ENCODE results near the gene OOSP1.
"Not testable (repeated sequence)": the region's sequence is repeated elsewhere in the genome, so short reads cannot be mapped to it uniquely, and the experiment has no call there.

Gene OOSP1

GRCh38 chr11:59938132-59938531, at the start of gene OOSP1:
TSS of gene OOSP1 (plus strand) at chr11:59938432. CDS start at chr11:59938455, 23 bp downstream.
- no peak for DNase-seq (ENCODE audit: low read depth)

- DNase-seq (ENCODE audit: low read depth): no peak
These were observed 46.5 kb upstream of the OOSP1 start for GRCh38 chr11:59891781-59892181.

GRCh38 chr11:59894616-59895015, 43.6 kb upstream of the OOSP1 start:
- DNase-seq (ENCODE audit: low read depth): no peak

GRCh38 chr11:59898046-59898445, 40.2 kb upstream of the OOSP1 start:
- no peak for DNase-seq (ENCODE audit: low read depth)

- DNase-seq (ENCODE audit: low read depth): no peak
These were observed 39.6 kb upstream of the OOSP1 start for GRCh38 chr11:59898650-59899049.

GRCh38 chr11:59899532-59899931, 38.7 kb upstream of the OOSP1 start:
- DNase-seq (ENCODE audit: low read depth): no peak

GRCh38 chr11:59900366-59901126, 37.7 kb upstream of the OOSP1 start:
- DNase-seq (ENCODE audit: low read depth): no peak

GRCh38 chr11:59901306-59901705, 36.9 kb upstream of the OOSP1 start:
- DNase-seq (ENCODE audit: low read depth): no peak

- DNase-seq (ENCODE audit: low read depth): not testable (repeated sequence)
These were observed 34.7 kb upstream of the OOSP1 start for GRCh38 chr11:59903569-59903968.

GRCh38 chr11:59918480-59918879, 19.8 kb upstream of the OOSP1 start:
- DNase-seq (ENCODE audit: low read depth): no peak

- DNase-seq (ENCODE audit: low read depth): no peak
These were observed 19.1 kb upstream of the OOSP1 start for GRCh38 chr11:59918987-59919589.

GRCh38 chr11:59923813-59924212, 14.4 kb upstream of the OOSP1 start:
- DNase-seq (ENCODE audit: low read depth): no peak

GRCh38 chr11:59931688-59932087, 6.5 kb upstream of the OOSP1 start:
- DNase-seq (ENCODE audit: low read depth): no peak

- no peak for DNase-seq (ENCODE audit: low read depth)
These were observed 486 bp downstream of the OOSP1 start for GRCh38 chr11:59938718-59939117.

- DNase-seq (ENCODE audit: low read depth): no peak
These were observed 1.2 kb downstream of the OOSP1 start for GRCh38 chr11:59939482-59939881.

GRCh38 chr11:59941091-59941490, 2.9 kb downstream of the OOSP1 start:
- no peak for DNase-seq (ENCODE audit: low read depth)

GRCh38 chr11:59943997-59944714, 5.9 kb downstream of the OOSP1 start:
- no peak for DNase-seq (ENCODE audit: low read depth)

GRCh38 chr11:59944720-59945119, 6.5 kb downstream of the OOSP1 start:
- no peak for DNase-seq (ENCODE audit: low read depth)

- no peak for DNase-seq (ENCODE audit: low read depth)
These were observed 15.4 kb downstream of the OOSP1 start for GRCh38 chr11:59953463-59954218.

- DNase-seq (ENCODE audit: low read depth): no peak
These were observed 16.1 kb downstream of the OOSP1 start for GRCh38 chr11:59954219-59954847.

GRCh38 chr11:59957094-59957493, 18.9 kb downstream of the OOSP1 start:
- no peak for DNase-seq (ENCODE audit: low read depth)

Data from stimulated activated CD8-positive, alpha-beta memory T cell treated with anti-CD3 and anti-CD28 coated beads, Interleukin-12 subunit alpha, Interleukin-12 subunit beta, amount 100 ng/mL, for 4 hours (primary cell).